Measurements from ENCODE around the gene PSMD5.

PSMD5 gene

GRCh38 chr9:120874226-120875194 is 31.8 kb upstream of the PSMD5 start:
- DNase-seq, result no peak

- DNase-seq, result no peak
These were observed 30.8 kb upstream of the PSMD5 start for GRCh38 chr9:120873512-120873911.

- DNase-seq, result no peak
These were observed 30.2 kb upstream of the PSMD5 start for GRCh38 chr9:120872791-120873502.

DNA sequence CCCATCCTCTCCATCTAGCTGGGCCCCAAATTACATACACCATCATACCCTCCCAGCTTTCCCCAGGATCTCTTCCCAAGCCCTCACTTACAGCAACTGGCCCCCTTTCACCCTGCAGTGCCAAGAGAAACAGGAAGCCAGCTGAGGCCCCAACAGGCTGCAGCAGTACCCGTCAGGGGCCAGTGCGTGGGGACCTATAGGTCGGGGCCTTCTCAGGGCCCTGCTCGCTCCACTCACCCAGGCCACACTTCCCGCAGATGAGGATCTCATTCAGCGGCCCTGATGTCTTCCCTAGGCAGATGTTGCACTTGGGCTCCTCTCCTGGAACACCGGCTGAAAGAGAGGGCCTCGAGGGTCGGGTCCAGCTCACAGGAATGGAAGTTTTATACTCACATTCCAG is 27.5 kb upstream of the PSMD5 start:
- DNase-seq, result no peak

- DNase-seq, result no peak
These were observed 27.0 kb upstream of the PSMD5 start for GRCh38 chr9:120869726-120870125.

GRCh38 chr9:120869360-120869687 is 26.6 kb upstream of the PSMD5 start:
- DNase-seq, result no peak

GRCh38 chr9:120868676-120869359 is 26.1 kb upstream of the PSMD5 start:
- peak; percentile 97 for DNase-seq

DNA sequence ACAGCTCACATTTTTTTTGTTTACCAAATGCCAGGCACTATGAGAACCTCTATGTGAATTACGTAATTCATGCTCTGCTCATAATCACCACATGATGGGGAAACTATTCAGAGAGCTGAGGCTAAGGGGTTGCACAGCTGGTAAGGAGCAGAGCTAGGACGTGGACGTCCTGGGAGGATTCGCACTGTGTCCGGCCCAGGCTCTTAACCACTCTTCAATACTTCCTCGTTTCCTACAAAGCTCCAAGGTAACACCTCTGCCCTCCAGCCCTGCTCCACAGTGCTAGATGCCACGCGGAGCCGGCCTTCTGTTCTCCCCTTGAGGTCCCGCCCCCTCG is 25.6 kb upstream of the PSMD5 start:
- no peak for DNase-seq

DNA sequence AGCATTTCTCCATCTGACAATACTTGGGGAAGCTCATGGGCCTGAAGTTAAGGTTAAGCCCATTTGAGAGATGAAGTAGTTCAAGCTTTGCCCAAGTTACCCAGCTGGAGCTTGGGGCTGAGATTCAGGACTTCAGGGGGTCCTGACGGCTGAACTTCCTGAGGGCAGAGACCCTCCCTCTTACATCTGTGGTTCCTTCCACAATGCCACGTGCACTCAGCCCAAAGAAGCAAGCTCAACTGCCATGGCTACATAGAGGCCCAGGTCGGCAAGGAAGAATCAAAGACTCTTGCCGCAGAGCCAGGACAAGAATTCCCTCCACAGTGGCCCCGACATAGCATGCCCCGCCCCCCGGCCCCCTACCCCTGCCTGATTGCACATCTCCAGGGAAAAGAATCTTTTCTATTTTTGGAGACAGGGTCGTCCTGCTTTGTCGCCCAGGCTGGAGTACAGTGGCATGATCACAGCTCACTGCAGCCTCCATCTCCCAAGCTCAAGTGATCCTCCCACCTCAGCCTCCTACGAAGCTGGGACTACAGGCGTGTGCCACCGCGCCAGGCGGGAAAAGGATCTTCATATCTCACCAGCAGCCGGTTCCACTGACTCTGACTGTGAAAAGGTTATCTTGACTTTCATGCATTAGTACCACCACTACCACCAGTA is 25.1 kb upstream of the PSMD5 start:
- no peak for DNase-seq

GRCh38 chr9:120866651-120867050 is 23.9 kb upstream of the PSMD5 start:
- DNase-seq, result no peak

DNA sequence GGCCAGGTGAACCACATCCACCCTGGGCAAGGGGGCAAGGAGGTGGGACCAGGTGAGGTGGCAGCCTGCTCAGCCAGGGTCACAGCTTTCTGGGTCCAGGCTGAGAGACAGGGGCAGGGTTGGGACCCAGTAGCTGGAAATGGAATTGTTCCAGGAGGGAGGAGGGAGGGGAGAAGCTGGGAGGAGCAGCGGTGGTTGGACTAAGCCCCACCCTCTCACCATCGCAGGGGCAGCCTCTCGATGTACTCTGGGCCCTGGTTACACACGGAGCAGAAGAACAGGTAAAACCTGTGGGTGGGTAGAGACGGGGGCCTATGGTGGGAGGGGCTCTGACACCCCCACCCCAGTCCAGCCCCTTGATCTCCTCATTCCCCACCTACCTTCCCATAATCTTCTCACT is 23.1 kb upstream of the PSMD5 start:
- DNase-seq, result no peak

DNA sequence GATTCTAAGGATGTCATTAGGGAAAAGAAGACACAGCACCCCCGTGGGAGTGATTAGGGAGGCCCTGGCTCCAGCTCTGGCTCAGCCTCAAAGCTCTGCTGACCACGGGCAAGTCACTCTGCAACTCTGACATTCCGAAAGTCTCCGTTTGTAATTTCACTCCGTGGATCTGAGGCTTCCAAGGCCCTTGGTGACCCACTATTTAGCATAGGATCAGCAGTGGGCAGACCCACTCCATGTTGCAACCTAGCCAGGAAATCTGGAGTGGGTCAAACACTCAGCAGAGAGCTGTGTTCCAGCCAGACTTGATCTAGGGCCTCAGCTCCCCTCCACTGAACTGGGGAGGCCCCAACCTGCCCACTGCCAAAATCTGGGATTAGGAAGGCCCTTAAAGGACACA is 22.5 kb upstream of the PSMD5 start:
- DNase-seq, result no peak

DNA sequence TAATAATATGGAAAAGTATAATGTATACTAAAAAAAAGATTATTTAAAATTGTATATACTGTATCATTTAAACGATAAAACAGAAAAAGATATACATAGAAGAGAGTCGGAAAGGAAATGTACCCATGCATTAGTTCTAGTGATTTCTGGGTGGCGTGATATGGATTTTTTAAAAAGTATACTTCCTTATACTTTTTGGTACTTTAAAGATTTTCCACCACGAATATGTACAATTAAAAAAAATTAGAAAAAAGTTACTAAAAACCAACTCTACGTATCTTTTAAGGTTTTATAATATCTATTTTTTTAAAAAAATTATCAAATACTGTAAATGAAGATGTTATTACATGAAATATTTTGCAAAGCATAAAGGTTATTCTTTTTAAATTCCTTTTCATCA is 22.0 kb upstream of the PSMD5 start:
- no peak for DNase-seq

DNA sequence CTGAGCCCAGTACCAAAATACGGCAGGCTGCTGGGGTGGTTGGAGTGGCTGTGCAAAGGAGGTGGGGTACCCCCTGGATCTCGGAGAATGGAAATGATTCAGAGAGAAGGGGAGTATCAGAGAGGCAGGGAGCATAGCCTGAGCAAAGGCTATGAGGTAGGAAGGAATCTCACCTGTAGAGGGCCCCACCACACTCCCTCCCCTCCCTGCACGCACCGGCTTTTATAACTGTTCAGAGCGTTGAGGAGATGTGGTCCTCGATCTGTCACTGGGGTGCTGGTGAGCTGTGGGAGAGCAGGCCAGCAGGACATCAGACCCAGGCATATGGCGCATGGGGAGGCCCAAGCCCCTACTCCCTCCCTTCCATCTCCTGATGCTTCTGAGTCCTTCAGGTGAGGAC is 21.1 kb upstream of the PSMD5 start:
- DNase-seq, result no peak

DNA sequence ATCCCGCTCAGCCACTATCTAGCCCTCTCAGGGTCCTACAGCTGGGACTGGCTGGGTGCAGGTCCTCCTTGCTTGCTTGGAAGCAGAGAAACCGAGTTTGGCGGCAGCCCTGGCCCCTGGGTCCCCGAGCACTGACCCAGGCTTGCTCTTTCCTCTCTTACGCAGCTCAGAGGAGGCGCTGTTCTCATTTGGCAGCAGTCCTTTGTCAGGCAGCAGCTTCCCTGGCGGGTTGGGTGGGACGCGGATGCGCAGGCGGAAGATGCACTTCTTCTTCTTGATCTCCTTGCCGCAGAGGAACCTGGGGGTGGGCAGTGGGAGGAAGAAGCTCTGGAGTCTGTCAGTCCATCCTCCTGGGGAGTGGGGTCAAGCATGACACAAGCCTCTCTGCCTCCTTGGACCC is 19.7 kb upstream of the PSMD5 start:
- no peak for DNase-seq

DNA sequence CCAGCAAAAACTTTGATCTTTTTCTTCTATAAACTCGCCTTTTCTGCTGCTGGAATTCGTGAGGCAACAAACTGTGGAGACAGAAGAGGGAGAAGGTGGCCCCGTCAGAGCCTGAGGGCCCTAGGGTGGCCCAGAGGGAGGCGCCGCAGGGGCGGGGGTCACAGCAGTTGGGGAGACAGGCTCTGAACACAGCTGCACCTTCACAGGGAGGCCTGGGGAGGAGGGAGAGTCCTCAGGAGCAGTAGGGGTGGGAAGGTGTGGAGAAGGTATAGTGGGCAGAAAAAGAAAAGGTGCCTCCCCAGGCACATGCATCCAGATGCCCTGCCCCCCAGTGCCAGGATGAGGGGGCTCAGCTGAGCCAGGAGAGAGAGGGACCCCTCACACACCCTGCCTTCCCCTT is 19.2 kb upstream of the PSMD5 start:
- DNase-seq, result no peak

GRCh38 chr9:120860083-120860482 is 17.4 kb upstream of the PSMD5 start:
- DNase-seq, result no peak

DNA sequence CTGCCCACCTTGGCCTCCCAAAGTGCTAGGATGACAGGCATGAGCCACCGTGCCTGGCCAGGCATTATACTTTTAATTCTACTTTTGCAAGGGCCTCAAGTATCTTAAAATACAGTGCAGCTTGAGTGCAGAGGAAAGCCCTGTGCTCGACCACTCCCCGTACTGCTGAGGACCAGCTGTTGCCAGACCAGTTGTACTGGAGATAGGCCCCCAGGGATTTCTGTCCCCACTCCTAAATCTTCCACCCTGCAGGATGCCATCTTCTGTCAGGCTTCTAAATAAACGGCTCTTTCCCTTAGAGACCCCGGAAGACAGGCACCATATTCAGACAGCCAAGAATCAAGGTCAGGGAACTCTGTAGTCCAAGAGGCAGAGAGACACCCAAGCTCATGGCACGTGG is 16.6 kb upstream of the PSMD5 start:
- no peak for DNase-seq

GRCh38 chr9:120857902-120858301 is 15.2 kb upstream of the PSMD5 start:
- DNase-seq, result no peak

GRCh38 chr9:120857481-120857880 is 14.8 kb upstream of the PSMD5 start:
- DNase-seq, result no peak

- DNase-seq, result no peak
These were observed 14.0 kb upstream of the PSMD5 start for GRCh38 chr9:120856700-120857099.

- no peak for DNase-seq
These were observed 13.3 kb upstream of the PSMD5 start for GRCh38 chr9:120855827-120856670.

Data from activated CD4-positive, alpha-beta T cell treated with anti-CD3 and anti-CD28 coated beads, Interleukin-2, amount 50 U/mL, for 16 hours (primary cell).